ENCODE results near the gene DEFB128.

Gene DEFB128

DNA sequence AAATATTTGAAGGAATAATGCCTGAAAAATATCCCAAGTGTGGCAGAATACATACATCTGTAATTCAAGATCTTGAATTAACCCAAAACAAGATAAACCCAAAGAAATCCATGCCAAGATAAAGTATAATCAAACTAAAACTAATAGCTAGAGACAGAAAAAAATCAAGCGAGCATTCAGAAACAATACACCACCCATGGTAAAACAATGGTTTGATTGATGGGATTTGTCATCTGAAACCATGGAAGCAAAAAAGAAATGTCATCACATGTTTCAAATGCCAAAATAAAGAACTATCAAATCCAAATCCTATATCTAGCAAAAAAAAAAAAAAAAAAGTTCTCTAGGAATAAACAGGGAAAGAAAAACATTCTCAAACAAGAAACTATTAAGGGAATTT lies 37.4 kb downstream of the DEFB128 start:
- DNase-seq (ENCODE audit: low read depth in 2 of 2), result no peak

DNA sequence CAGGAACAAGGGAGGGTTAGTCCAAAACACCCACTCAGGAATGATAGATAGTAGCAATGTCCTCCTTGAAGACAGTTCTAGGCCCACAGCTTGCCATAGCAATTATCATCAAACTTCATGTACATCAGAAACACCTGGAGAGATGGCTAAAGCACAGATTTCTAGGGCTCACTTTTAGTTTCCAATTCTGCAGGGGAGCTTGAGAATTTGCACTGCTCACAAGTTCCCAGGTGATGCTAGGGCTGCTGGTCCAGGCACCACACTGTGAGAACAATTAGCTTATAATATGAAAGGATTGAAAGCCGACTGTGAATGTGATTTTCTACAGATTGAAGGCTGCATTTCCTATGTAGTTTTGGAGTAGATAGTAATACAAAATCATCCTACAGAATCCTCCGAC lies 43.6 kb downstream of the DEFB128 start:
- DNase-seq (ENCODE audit: low read depth in 2 of 2), result no peak

DNA sequence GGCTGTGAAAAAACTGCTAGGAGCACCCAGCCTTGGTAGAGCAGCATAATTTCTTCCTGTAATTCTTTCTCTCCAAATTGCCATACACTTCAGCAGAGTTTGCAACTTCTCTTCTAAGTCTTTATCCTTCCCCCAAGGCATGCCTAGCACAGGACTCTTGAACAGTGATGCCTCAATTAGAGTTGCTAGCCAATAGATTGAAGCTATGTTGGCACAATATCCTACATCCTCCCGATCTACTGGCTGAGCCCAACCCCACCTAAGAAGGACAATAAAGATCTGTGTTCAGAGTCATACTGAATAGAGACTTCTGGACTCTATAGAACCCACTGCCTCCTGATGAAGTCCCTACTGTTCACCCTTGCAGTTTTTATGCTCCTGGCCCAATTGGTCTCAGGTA lies 47.2 kb downstream of the DEFB128 start, which contains the start of gene DEFB126:
TSS of gene DEFB126 (plus strand) at position 301 of the 400 bp plus-strand sequence. CDS start at position 340, 39 bp downstream.
- DNase-seq (ENCODE audit: low read depth in 2 of 2), result no peak

All from activated CD4-positive, alpha-beta T cell treated with anti-CD3 and anti-CD28 coated beads for 24 hours (primary cell).